B cell (primary cell): ENCODE measurements around the gene TMEM44. TPM values are rescaled to one million over a fixed set of nuclear protein-coding genes. Genes with fewer than 3 reads are reported as not detected.

Experiments
- ATAC-seq: fragments of 200-7000 bp; cut with Tn5 transposase; one replicate; pipeline ENCODE4 v1.10.0; 2021; ENCODE audit warnings: low read depth, mild to moderate bottlenecking, moderate number of reproducible peaks, moderate library complexity
- CTCF ChIA-PET: fragments of 350-600 bp; sonication (Branson Sonifier 250); formaldehyde crosslinking; loops from one replicate; lab custom pipeline; 2021; ENCODE audit warnings: antibody characterized with exemption, inconsistent platforms; lab: Charles Lee
- POLR2A ChIA-PET: fragments of 350-600 bp; sonication (Branson Sonifier 250); formaldehyde crosslinking; loops from one replicate; lab custom pipeline; 2021; ENCODE audit warnings: antibody characterized with exemption; lab: Charles Lee
- DNase-seq: peaks from one replicate; pipeline ENCODE4 v3.0.0; 2013
- H2AFZ ChIP-seq: 2 replicates; pipeline ENCODE4 v1.6.1; 2012; ENCODE audit warnings: mild to moderate bottlenecking, low read depth, low read length; ENCODE audit not compliant: insufficient read depth, poor library complexity, severe bottlenecking
- H3K27ac ChIP-seq, 2 donors: 1 replicate in 1 of 2; 2 replicates in 1 of 2; pipeline ENCODE4 v1.5.1; 2012 to 2013; ENCODE audit warnings: low read length in 2 of 2, mild to moderate bottlenecking in 2 of 2, moderate library complexity in 1 of 2
- H3K27me3 ChIP-seq, 4 experiments: fragments of 200-600 bp in 1 of 4; sonication (generic) in 1 of 4; replicated peaks in 1 of 4; 1 replicate in 2 of 4; 2 replicates in 2 of 4; pipeline versions ENCODE4 v1.6.1 to v1.7.0; 2013 to 2016; ENCODE audit warnings: low read length in 3 of 4, mild to moderate bottlenecking in 2 of 4, mixed read lengths in 1 of 4, moderate library complexity in 1 of 4; ENCODE audit not compliant: insufficient read depth in 4 of 4, control insufficient read depth in 3 of 4; ENCODE audit errors: control extremely low read depth in 1 of 4
- H3K36me3 ChIP-seq, 2 experiments: replicated peaks in 1 of 2; 1 replicate in 1 of 2; 2 replicates in 1 of 2; pipeline versions ENCODE4 v1.6.1 to v1.7.1; 2013; ENCODE audit warnings: low read length in 1 of 2; ENCODE audit not compliant: insufficient read depth in 2 of 2, control insufficient read depth in 1 of 2; ENCODE audit errors: control extremely low read depth in 1 of 2, extremely low read depth in 1 of 2
- H3K4me1 ChIP-seq, 2 donors: fragments of 200-600 bp in 1 of 2; sonication (generic) in 1 of 2; 1 replicate in 1 of 2; 2 replicates in 1 of 2; pipeline versions ENCODE4 v1.5.1 to v1.6.1; 2013 to 2017; ENCODE audit warnings: low read length in 2 of 2; ENCODE audit not compliant: control insufficient read depth in 2 of 2, insufficient read depth in 2 of 2
- H3K4me2 ChIP-seq: replicated peaks from 2 replicates; pipeline ENCODE3; 2012; ENCODE audit warnings: mild to moderate bottlenecking, low read depth, low read length; ENCODE audit not compliant: poor library complexity, severe bottlenecking
- H3K4me3 ChIP-seq, 5 experiments: fragments of 200-600 bp in 1 of 5; sonication (generic) in 1 of 5; 1 replicate in 3 of 5; 2 replicates in 2 of 5; pipeline versions ENCODE4 v1.5.1 to v1.7.0; 2011 to 2016; ENCODE audit warnings: low read length in 4 of 5, mild to moderate bottlenecking in 4 of 5, low read depth in 2 of 5, control low read depth in 1 of 5, moderate library complexity in 1 of 5; ENCODE audit not compliant: insufficient read depth in 1 of 5; ENCODE audit errors: control extremely low read depth in 1 of 5, extremely low read depth in 1 of 5
- H3K79me2 ChIP-seq: fragments of 200-600 bp; sonication (generic); one replicate; pipeline ENCODE4 v1.6.0; 2016; ENCODE audit warnings: low read length; ENCODE audit not compliant: control insufficient read depth, insufficient read depth
- H3K9ac ChIP-seq: fragments of 200-600 bp; sonication (generic); 2 replicates; pipeline ENCODE4 v1.6.1; 2017; ENCODE audit warnings: mild to moderate bottlenecking, low read length, moderate library complexity
- H3K9me3 ChIP-seq, 3 donors: one replicate each; pipeline versions ENCODE4 v1.6.1 to v1.7.1; 2013; ENCODE audit warnings: low read length in 2 of 3; ENCODE audit not compliant: control insufficient read depth in 2 of 3, insufficient read depth in 1 of 3; ENCODE audit errors: control extremely low read depth in 1 of 3
- H4K20me1 ChIP-seq: 2 replicates; pipeline ENCODE4 v1.6.0; 2012; ENCODE audit warnings: mild to moderate bottlenecking, low read length; ENCODE audit not compliant: insufficient read depth, control insufficient read depth, poor library complexity, severe bottlenecking
- H3K27ac Mint-ChIP-seq: one replicate; pipeline ENCODE4 v1.8.0; 2021; ENCODE audit warnings: mixed read lengths
- H3K27me3 Mint-ChIP-seq: one replicate; pipeline ENCODE4 v1.8.0; 2021; ENCODE audit warnings: mixed read lengths
- H3K4me1 Mint-ChIP-seq: one replicate; pipeline ENCODE4 v1.8.0; 2021; ENCODE audit warnings: mixed read lengths
- H3K4me3 Mint-ChIP-seq: one replicate; pipeline ENCODE4 v1.8.0; 2021; ENCODE audit warnings: mixed read lengths
- H3K9me3 Mint-ChIP-seq: one replicate; pipeline ENCODE4 v1.8.0; 2022; ENCODE audit warnings: mixed read lengths; ENCODE audit not compliant: insufficient read depth
- EZH2 ChIP-seq: IDR thresholded peaks from 2 replicates; pipeline ENCODE4 v1.6.1; 2012; ENCODE audit warnings: borderline replicate concordance, low read depth, mild to moderate bottlenecking, moderate library complexity, low read length; ENCODE audit not compliant: insufficient read depth, poor library complexity, severe bottlenecking
- WGBS: methylation state at CpG from one replicate; pipeline ENCODE4 v1.1.5; 2013; ENCODE audit warnings: missing lambda C conversion rate; ENCODE audit not compliant: insufficient coverage; 5-methylcytosine and 5-hydroxymethylcytosine counted together
- intact Hi-C: fragments of 100-400 bp; cut with micrococcal nuclease; formaldehyde crosslinking; loops from one replicate; pipeline ENCODE4 v1.10.0; 2022
- polyA plus RNA-seq: library from polyadenylated mRNA; depleted of rRNA; stranded (reverse); fragments of >200 nt; gene quantifications from 2 replicates; pipeline ENCODE4 v1.2.3, GENCODE V29; 2012
- total RNA-seq, 2 donors: library from RNA; stranded (reverse); fragments of 120-200 nt in 1 of 2; gene quantifications; 1 replicate in 1 of 2; 2 replicates in 1 of 2; pipeline versions ENCODE4 v1.2.3 to v1.2.4, GENCODE V29; 2013 to 2022
- TF ChIP-seq, protein P1 (sequence below): fragments of 200-600 bp; IDR thresholded peaks from one replicate; pipeline ENCODE4 v1.8.0; 2022; ENCODE audit warnings: antibody characterized with exemption, mild to moderate bottlenecking

The TMEM44 gene
- total and polyA plus RNA-seq, 2 donors (not counting 1 experiment from before 2014, with no cell fraction given): 4.1 to 7.5 TPM

DNA sequence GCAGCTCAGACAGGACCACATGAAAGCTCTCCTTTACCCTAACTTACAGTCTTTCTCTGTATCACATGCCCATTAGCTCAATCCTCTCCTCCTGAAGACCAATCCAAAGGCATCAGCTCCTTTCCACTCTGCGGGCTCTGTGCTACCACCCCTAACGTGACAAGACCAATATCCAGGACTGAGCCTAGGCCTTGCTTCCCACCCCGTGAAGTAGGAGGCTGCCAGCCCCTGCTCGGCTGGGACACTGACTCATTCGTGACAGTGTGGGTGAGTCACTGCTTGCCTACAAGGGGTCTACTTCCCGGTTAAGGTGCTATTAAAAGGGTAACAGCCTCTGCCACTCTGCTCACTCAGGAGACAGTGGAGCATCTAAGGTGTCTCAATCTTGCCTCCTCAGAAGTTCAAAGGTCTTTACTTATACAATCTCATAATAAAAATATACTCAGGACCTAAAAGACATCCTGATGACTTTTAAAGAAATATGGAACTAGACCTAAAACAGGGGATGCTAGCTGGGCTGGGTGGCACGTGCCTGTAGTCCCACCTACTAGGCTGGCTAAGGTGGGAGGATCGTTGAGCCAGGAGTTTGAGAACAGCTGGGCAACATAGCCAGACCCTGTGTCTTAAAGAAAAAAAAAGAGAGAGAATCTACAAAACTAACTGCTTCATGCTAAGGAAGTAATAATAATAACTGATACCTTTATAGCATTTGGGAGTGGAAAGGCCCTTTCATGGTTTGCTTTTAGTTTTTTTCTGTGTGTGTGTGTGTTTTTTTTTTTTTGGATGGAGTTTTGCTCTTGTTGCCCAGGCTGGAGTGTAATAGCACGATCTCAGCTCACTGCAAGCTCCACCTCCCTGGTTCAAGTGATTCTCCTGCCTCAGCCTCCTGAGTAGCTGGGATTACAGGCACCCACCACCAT is 55.0 kb downstream of the TMEM44 start:
- Mint-ChIP-seq H3K4me1 (peaks cover 2% of the 10 kb centered on the region), H3K27ac (no peak overlapping the region), H3K9me3 (no peaks in the 10 kb centered on the region), H3K27me3 (peaks cover 15% of the 10 kb centered on the region), H3K4me3 (no peak overlapping the region)
- intact Hi-C loops: no loop called here
- DNase-seq (no peak), ATAC-seq (no peak)
- ChIA-PET CTCF (interaction anchor here (1.6 to 3.1 kb wide), 3 partner anchors 10 to 106 kb away, joined by 4 to 12 read pairs (median 5); no protein-coding TSS in a partner anchor), POLR2A (interaction anchor here (0.6 kb wide), 1 partner anchor 86 kb away, joined by 4 read pairs; no protein-coding TSS in a partner anchor)
- H3K79me2 ChIP-seq: no peaks in the 10 kb centered on the region
- peaks cover 0 to 9% (median 3%) of the 10 kb centered on the region in 4 experiments for H3K27me3 ChIP-seq
- TF ChIP-seq EZH2: no peak
- TF ChIP-seq, protein P1, sequence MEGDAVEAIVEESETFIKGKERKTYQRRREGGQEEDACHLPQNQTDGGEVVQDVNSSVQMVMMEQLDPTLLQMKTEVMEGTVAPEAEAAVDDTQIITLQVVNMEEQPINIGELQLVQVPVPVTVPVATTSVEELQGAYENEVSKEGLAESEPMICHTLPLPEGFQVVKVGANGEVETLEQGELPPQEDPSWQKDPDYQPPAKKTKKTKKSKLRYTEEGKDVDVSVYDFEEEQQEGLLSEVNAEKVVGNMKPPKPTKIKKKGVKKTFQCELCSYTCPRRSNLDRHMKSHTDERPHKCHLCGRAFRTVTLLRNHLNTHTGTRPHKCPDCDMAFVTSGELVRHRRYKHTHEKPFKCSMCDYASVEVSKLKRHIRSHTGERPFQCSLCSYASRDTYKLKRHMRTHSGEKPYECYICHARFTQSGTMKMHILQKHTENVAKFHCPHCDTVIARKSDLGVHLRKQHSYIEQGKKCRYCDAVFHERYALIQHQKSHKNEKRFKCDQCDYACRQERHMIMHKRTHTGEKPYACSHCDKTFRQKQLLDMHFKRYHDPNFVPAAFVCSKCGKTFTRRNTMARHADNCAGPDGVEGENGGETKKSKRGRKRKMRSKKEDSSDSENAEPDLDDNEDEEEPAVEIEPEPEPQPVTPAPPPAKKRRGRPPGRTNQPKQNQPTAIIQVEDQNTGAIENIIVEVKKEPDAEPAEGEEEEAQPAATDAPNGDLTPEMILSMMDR: no peak
- no peak overlapping the region for H3K4me3 ChIP-seq
- H3K4me1 ChIP-seq: peaks cover 0 to 1% of the 10 kb centered on the region in 2 donors
- 72% methylated on average over 7 of the region's 9 CpGs for WGBS
- H2AFZ ChIP-seq: no peak overlapping the region
- H3K4me2 ChIP-seq: no peak overlapping the region
- H3K9me3 ChIP-seq: no peaks in the 10 kb centered on the region
- H3K36me3 ChIP-seq: no peaks in the 10 kb centered on the region
- H4K20me1 ChIP-seq: no peaks in the 10 kb centered on the region
- no peak overlapping the region for H3K27ac ChIP-seq
- H3K9ac ChIP-seq: no peak overlapping the region
